Activated T-helper 9 cell treated with anti-CD3 and anti-CD28 coated beads, Interleukin-2, amount 50 U/mL, for 16 hours (primary cell): ENCODE data around the gene RNF214.
"Not testable (repeated sequence)": the region's sequence is repeated elsewhere in the genome, so short reads cannot be mapped to it uniquely, and the experiment has no call there.

ENCODE experiments used
- DNase-seq: peaks from one replicate; pipeline ENCODE4 v3.0.0-alpha.2; 2020; ENCODE audit warnings: low read depth

Gene RNF214

DNA sequence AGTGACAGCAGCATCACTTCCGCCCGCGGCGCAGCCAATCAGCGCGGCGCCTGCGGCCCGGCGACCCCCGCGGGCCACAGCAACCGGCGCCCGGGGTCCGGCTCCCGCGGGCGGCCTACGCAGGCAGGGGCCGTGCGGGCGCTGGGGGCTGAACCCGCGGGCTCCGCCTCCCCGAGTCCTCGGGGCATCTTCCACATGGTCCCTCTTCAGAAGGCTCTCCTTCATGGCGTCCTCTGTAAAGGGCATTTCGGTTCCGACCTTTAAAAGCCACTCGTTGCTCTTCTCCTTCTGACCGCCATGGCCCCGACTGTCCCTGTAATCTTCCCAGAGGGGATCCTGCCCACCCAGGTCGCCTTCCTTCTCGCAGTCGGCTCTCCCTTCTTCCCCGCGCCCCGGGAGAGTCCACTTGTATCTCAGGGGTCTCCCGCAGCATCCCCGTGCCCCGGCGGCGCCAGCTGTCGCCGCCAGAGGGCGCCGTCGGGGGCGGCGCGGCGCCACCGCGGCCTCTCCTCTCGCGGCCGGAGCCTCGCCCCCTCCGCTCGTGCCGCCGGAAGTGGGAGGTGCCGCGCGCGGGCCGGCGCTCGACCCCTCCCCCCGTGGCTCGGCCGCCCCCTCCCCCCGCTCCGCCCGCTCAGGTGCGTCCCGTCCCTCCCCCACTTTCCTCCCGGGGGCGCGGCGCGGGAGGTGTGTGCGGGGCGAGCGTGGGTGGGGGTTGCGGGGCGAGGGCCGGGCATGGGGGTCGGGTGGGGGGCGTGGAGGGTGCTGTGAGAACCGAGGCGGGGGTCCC lies at the start of gene RNF214:
TSS of gene RNF214 (plus strand) at position 580 of the 787 bp plus-strand sequence. CDS start 1,602 bp downstream, outside the sequence.
- DNase-seq, result peak; percentile 74

DNA sequence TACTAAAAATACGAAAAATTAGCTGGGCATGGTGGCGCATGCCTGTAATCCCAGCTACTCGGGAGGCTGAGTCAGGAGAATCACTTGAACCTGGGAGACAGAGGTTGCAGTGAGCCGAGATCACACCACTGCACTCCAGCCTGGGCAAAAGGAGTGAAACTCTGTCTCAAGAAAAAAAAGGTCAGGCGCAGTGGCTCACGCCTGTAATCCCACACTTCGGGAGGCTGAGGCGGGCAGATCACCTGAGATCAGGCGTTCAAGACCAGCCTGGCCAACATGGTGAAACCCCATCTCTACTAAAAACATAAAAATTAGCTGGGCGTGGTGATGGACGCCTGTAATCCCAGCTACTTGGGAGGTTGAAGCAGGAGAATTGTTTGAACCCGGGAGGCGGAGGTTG lies 49.3 kb upstream of the RNF214 start:
- not testable (repeated sequence) for DNase-seq

DNA sequence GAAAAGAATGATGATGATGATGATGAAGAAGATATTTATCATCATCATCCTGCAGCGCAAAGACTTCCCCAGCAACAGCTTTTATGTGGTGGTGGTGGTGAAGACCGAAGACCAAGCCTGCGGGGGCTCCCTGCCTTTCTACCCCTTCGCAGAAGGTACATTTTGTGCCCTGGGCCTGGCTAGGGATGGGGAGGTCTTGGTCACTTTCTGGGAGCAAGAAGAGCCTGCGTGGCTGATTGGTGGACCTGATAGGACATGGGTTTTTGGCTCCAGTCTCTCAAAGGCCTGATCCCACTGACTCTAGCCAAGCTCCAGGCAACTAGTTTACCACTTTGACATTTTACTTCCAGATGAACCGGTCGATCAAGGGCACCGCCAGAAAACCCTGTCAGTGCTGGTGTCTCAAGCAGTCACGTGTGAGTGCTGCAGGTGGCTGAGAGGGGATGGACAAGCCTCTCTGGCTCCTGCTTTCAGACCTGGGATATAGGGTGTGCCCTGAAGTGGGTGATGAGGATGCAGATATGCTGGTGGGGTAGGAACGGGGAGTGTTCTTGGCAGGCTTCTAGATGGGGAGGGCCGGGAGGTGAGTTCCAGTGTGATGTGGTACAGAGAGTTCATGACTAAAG lies 48.6 kb upstream of the RNF214 start:
- DNase-seq, result no peak

DNA sequence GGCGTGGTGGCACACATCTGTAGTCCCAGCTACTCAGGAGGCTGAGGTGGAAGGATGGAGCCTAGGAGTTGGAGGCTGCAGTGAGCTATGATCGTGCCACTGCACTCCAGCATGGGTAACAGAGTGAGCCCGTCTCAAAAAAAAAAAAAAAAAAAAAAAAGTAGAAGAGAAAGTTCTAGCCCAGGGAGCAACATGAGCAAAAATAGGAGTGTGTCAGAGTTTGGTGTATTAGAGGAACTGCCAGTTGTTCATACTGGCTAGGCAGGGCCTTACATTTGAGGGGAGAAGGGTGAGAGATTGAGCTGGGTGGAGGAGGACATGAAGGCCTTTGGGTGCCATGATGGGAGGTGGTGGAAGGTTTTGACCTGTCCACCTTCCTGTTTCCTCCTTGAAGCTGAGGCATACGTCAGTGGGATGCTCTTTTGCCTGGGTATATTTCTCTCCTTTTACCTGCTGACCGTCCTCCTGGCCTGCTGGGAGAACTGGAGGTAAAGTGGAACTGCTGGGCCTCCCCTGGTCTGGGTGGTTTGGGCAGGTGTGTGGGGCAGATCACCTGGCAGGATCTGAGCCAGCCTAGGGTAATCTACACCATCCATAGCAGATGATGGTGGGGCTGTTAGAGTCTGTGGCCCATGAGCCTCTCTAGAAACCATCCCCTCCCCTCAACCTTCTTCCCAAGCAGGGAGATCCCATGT lies 46.6 kb upstream of the RNF214 start:
- DNase-seq, result no peak

DNA sequence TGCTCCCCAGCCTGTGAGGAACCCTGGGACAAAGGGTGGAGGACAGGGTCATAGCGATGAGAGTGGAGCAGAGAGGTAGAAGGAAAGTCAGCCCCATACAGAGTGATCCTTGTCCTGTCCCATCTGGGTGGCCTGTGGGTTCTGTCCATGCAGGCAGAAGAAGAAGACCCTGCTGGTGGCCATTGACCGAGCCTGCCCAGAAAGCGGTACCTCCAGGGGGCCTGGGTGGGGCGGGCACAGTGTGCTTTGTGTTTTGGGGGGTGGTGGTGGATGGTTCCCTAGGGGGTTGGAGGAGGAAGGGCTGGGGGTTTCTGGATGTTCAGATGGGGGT lies 46.1 kb upstream of the RNF214 start:
- no peak for DNase-seq

DNA sequence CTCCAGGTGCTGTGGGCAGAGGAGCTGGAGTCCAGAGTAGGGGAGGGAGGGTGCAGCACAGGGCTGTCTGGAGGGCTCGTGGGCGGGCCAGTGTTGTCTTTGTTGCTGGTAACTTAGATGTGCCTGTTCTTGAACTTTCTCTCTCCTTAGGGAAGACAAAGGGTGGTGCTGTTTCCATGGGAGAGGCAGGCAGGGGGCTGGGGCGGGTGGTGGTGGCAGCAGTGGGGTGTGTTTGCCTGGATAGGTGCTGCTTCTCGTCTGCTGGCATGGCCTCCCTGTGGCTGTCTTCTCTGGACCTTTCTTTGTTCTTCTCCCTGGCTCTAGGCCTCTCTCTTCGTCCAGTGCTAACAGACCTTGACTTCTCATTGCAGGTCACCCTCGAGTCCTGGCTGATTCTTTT lies 45.5 kb upstream of the RNF214 start:
- DNase-seq, result no peak

DNA sequence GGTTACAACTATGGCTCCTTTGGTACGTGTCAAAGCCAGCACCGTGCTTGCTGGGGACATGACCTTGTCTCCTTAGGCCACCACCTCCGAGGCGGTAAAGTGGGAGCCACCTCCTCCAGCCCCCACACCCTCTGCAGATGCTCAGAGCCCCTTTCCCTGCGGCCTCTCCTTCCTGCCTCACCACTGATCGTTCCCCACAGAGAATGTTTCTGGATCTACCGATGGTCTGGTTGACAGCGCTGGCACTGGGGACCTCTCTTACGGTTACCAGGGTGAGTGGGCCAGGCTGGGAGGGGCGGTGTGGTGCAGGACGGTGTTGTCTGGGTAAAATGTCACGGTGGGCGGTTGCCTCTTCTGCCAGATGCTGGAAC lies 45.1 kb upstream of the RNF214 start:
- no peak for DNase-seq

DNA sequence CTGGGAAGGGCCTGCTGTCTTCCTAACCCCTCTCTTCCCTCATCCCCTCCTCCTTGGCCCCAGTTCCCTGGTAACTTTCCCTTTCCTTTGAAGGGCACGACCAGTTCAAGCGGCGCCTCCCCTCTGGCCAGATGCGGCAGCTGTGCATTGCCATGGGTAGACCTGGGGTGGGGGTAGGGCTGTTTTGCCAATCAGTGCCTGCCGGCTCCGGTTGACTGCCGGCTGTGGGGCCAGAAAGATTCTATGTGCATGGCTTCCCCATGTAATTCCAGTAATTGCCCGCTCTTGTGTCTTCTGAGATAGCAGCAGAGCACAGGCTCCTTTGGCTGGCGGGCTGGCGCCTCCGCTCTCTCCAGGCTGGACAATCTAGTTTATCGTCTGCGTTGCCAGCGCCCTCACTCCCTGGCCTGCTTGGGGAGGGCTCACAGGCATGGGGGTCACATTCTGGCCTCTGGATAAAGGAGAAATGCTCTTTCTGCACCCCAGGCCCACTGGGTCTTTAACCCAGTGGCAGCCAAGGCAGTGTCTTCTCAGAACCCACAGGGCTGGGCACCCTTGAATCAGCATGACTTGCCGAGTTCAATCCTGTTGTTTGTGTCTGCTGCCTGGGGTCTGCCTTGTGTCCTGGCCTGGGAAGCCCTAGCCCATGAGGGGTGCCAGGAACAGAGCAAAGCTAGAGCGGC lies 44.5 kb upstream of the RNF214 start:
- DNase-seq, result no peak

DNA sequence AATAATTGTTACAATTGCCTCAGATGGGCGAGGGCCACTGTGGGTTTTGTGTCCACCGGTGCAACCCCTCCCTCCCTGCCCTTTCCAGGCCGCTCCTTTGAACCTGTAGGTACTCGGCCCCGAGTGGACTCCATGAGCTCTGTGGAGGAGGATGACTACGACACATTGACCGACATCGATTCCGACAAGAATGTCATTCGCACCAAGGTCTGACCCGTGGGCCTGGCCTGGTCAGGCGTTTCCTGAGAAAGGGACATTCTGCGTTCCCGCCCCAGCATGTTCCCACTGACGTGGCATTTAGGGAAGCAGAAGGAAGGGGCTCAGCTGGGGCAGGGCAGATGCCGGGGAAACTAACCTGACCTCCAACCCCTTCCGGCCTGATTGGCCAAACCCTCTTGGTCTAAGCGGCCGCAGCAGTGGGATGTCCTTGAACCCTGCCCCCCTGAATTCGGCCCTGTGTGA lies 43.8 kb upstream of the RNF214 start:
- DNase-seq, result no peak

DNA sequence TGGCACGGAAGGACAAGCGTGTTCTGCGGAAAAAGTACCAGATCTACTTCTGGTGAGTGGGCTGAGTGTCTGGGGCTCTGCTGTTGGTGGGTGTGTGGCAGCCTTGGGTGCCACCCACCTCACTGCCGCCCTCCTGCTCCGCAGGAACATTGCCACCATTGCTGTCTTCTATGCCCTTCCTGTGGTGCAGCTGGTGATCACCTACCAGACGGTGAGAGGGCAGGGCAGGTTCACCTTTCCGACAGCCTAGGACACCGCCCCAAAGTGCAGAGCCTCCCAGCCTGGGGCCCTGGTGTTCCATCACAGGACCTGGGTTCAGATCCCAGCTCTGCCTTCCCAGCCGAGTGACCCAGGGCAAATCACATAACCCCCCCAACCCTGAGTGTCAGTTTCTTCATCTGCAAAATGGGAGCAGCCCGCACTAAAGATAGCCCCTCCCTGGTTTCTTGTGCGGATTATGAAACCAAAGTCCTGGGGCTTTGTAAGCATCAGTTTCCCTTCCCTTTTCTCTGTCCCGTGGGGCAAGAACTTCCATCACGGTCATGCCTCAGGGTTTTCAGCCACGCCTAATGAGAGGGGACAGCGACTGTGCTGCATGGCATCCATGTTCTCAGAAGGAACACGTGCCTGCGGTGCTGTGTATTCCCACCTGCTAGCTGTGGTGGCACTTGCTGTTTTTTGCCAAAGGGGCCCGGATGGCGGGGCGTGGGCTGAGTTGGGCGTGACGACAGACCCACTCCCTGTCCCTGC lies 43.1 kb upstream of the RNF214 start:
- no peak for DNase-seq

DNA sequence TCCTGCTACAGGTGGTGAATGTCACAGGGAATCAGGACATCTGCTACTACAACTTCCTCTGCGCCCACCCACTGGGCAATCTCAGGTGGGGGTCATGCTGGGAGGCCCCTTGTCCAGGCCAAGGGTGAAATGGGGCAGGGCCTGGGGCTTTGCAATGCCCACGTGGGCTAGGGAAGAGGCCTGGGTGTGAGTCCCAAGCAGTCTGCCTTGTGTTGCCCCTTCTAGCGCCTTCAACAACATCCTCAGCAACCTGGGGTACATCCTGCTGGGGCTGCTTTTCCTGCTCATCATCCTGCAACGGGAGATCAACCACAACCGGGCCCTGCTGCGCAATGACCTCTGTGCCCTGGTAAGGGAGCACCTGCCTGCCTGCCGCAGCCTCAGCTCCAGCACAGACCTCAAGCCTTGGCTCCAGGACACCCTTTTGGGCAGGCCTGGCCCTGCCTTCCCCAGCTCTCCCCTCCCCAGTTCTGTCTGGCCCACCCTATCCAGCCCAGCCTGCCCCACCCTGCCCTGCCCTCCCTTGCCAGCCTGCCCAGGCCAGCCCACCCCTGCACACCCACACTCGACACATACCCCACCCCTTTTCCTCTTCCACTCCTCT lies 42.4 kb upstream of the RNF214 start:
- DNase-seq, result no peak

DNA sequence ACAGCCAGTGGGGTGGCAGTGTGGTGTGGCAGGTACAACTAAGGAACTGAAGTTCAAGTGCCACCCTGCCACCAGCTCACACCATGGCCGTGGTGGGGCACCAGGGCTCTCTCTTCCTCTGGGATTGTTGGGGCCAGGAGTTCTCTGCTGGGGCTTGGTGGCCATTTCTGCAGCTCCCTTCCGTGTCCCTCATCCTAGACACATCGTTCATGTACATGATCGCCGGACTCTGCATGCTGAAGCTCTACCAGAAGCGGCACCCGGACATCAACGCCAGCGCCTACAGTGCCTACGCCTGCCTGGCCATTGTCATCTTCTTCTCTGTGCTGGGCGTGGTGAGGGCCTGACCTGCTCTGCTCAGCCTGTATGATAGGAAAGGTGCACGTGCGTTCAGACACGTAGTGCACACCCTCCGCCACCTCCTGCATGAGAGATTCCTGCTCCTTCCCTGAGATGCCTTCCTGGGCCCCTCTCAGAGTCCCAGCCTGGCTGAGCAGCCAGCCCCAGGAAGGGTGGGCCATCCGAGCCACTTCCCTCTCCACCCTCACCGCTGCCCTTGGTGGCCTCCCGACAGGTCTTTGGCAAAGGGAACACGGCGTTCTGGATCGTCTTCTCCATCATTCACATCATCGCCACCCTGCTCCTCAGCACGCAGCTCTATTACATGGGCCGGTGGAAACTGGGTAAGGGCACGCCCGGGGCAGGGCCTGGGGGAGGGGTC lies 40.6 kb upstream of the RNF214 start:
- no peak for DNase-seq

DNA sequence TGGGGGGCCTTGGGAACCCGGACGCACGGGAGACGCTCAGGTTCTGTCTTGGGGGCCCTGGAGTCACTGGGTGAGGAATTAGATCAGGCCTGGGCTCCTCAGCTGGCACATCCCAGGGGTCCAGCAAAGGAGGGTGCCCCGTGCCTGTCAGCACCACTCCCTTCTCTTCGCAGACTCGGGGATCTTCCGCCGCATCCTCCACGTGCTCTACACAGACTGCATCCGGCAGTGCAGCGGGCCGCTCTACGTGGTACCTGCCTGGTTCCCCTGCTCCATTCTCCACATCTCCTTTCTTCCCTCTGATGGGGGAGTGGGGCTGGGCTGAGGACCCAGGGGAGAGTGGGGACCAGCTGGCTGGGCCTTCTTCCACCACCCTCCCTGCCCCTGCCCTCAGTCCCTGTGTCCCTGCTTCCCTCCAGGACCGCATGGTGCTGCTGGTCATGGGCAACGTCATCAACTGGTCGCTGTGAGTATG lies 40.0 kb upstream of the RNF214 start:
- DNase-seq, result no peak

DNA sequence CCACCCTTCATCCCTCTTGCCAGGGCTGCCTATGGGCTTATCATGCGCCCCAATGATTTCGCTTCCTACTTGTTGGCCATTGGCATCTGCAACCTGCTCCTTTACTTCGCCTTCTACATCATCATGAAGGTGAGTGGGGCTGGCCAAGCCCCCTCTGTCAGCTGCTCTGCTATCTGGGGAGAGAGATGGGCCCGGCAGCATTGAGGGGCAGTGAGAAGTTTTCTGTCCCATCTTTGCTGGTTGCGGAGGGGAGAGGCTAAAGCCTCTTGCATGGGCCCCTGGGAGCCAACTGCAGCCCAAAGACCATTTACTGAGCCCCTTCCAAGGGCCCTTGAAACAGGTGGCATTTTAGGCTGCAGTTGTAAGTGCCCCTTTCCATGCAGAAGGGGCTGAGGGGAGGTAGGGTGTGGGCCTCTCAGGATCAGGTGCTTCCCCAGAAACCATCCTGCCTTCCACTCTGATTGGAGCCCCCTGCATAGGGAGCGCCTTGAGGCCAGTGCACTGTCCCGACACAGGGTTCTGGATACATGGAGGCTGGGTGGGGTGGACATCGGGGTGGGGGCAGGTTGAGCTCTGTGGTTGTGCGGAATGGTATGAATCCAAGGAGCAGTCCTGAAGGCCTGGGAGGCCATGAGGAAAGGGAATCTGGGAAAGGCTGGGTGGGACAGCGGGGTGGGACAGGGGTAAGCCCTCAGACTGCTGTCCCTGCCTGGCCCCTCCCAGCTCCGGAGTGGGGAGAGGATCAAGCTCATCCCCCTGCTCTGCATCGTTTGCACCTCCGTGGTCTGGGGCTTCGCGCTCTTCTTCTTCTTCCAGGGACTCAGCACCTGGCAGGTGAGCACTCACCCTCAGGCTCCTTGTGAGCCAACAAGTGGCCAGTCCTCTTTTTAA lies 39.1 kb upstream of the RNF214 start:
- DNase-seq, result no peak

DNA sequence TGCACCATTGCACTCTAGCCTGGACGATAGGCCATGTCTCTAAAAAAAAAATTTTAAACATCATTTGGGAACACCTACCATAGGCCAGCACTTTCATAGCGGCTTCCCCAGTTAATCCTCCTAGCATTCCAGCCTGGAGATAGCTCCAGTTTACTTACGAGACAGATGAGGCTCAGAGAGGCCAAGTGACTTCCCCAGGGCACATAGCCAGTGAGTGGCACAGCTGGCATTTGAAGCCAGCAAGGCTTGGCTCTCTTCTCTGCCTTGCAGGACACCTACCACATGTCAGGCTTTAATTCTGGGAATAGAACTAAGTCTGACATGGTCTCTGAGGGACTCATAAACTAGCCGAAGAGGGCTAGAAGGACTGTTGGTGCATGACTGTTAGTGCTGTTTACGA lies 38.2 kb upstream of the RNF214 start:
- no peak for DNase-seq

DNA sequence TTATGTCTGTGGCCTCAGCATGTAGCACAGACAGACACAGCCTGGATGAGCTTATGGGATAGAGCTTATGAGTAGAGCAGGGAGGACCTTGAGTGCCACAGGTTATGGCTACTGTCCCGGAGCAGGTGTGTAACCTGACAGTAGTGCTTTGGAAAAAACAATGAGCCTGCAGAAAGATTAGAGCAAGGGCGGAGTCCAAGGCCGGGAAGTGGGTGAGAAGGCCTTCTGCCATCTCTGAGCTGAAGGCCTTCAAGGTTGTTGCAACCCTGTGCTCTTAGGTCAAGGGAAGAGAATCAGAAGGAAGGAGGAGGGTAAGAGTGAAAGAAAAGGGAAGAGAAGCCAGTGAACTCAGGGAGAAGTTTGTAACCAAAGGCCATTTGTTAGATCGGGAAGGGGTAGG lies 37.2 kb upstream of the RNF214 start:
- no peak for DNase-seq

DNA sequence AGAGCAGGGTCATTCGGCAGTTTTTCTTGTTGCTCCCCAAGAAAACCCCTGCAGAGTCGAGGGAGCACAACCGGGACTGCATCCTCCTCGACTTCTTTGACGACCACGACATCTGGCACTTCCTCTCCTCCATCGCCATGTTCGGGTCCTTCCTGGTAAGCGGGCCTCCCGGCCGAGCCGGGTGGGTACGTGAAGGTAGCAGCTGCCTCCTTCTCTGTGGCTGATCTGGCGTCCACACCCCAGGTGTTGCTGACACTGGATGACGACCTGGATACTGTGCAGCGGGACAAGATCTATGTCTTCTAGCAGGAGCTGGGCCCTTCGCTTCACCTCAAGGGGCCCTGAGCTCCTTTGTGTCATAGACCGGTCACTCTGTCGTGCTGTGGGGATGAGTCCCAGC lies 36.7 kb upstream of the RNF214 start:
- no peak for DNase-seq

DNA sequence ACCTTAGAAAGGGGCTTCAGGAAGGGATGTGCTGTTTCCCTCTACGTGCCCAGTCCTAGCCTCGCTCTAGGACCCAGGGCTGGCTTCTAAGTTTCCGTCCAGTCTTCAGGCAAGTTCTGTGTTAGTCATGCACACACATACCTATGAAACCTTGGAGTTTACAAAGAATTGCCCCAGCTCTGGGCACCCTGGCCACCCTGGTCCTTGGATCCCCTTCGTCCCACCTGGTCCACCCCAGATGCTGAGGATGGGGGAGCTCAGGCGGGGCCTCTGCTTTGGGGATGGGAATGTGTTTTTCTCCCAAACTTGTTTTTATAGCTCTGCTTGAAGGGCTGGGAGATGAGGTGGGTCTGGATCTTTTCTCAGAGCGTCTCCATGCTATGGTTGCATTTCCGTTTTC lies 35.5 kb upstream of the RNF214 start:
- DNase-seq, result no peak
